IMR-90 (cell line): ENCODE data around the gene ASMTL. TPM values are rescaled to one million over a fixed set of nuclear protein-coding genes. Genes with fewer than 3 reads are reported as not detected.
A peak's percentile ranks its signal among the peaks of the same experiment; 100 is the strongest.

ENCODE experiments used
- ATAC-seq: fragments of 200-7000 bp; cut with Tn5 transposase; 2 replicates; pipeline ENCODE4 v1.9.1; 2020; ENCODE audit warnings: low read depth, mild to moderate bottlenecking, moderate library complexity
- BruUV-seq: library from RNA; stranded (reverse); fragments of 400-500 nt; replicated peaks from 2 replicates; lab custom pipeline; 2021; lab: Mats Ljungman, UMichigan
- CTCF ChIA-PET: fragments of 300-600 bp; formaldehyde crosslinking; extraction: SDS; loops from one replicate; lab custom pipeline; 2021; ENCODE audit warnings: antibody characterized with exemption; lab: Yijun Ruan, JAX
- POLR2A ChIA-PET: fragments of 300-600 bp; sonication (Branson Sonifier 250); formaldehyde crosslinking; loops from one replicate; lab custom pipeline; 2022; ENCODE audit warnings: antibody characterized with exemption; ENCODE audit not compliant: unreplicated experiment; lab: Charles Lee
- DNase-seq: peaks from one replicate; pipeline ENCODE4 v3.0.0; 2013
- H2AFZ ChIP-seq: replicated peaks from 2 replicates; pipeline ENCODE3; 2013; ENCODE audit warnings: low read length, mild to moderate bottlenecking; ENCODE audit not compliant: poor library complexity
- H2AK5ac ChIP-seq: 2 replicates; pipeline ENCODE4 v1.6.1; 2013; ENCODE audit warnings: low read depth, low read length, inconsistent platforms
- H2AK9ac ChIP-seq: replicated peaks from 2 replicates; pipeline ENCODE3; 2013; ENCODE audit warnings: mild to moderate bottlenecking, low read depth, low read length, moderate library complexity; ENCODE audit not compliant: poor library complexity
- H2BK120ac ChIP-seq: 2 replicates; pipeline ENCODE4 v1.6.1; 2013; ENCODE audit warnings: low read depth, low read length, inconsistent platforms
- H2BK15ac ChIP-seq: 3 replicates; pipeline ENCODE4 v1.6.1; 2013; ENCODE audit warnings: low read depth, low read length, inconsistent platforms
- H2BK20ac ChIP-seq: 2 replicates; pipeline ENCODE4 v1.6.1; 2013; ENCODE audit warnings: low read depth, mild to moderate bottlenecking, inconsistent platforms, low read length, moderate library complexity
- H2BK5ac ChIP-seq: 2 replicates; pipeline ENCODE4 v1.6.1; 2013; ENCODE audit warnings: mild to moderate bottlenecking, low read depth, low read length, inconsistent platforms; ENCODE audit not compliant: poor library complexity, severe bottlenecking
- H3K14ac ChIP-seq: replicated peaks from 2 replicates; pipeline ENCODE4 v1.6.1; 2013; ENCODE audit warnings: low read depth, low read length, inconsistent platforms
- H3K18ac ChIP-seq: 2 replicates; pipeline ENCODE4 v1.6.1; 2013; ENCODE audit warnings: low read depth, low read length, control low read depth
- H3K23ac ChIP-seq: 2 replicates; pipeline ENCODE4 v1.6.1; 2013; ENCODE audit warnings: low read depth, low read length, inconsistent platforms
- H3K27ac ChIP-seq: 2 replicates; pipeline ENCODE4 v1.5.1; 2013; ENCODE audit warnings: mild to moderate bottlenecking, control low read depth, low read length; ENCODE audit not compliant: insufficient read depth
- H3K27me3 ChIP-seq: 2 replicates; pipeline ENCODE4 v1.6.1; 2013; ENCODE audit warnings: low read length; ENCODE audit not compliant: control insufficient read depth, insufficient read depth
- H3K36me3 ChIP-seq: 2 replicates; pipeline ENCODE4 v1.6.1; 2013; ENCODE audit warnings: low read length, mixed read lengths; ENCODE audit not compliant: control insufficient read depth, insufficient read depth
- H3K4ac ChIP-seq: 2 replicates; pipeline ENCODE4 v1.6.1; 2013; ENCODE audit warnings: low read depth, low read length, inconsistent platforms
- H3K4me1 ChIP-seq: 2 replicates; pipeline ENCODE4 v1.6.1; 2013; ENCODE audit warnings: low read length, mixed read lengths; ENCODE audit not compliant: control insufficient read depth, insufficient read depth
- H3K4me2 ChIP-seq: 2 replicates; pipeline ENCODE4 v1.6.1; 2013; ENCODE audit warnings: low read depth, mild to moderate bottlenecking, control low read depth, low read length, moderate library complexity
- H3K4me3 ChIP-seq: 2 replicates; pipeline ENCODE4 v1.5.1; 2013; ENCODE audit warnings: low read depth, mild to moderate bottlenecking, control low read depth, low read length, moderate library complexity; ENCODE audit not compliant: insufficient read depth
- H3K56ac ChIP-seq: 2 replicates; pipeline ENCODE4 v1.6.1; 2013; ENCODE audit warnings: low read length, inconsistent platforms; ENCODE audit not compliant: insufficient read depth; ENCODE audit errors: extremely low read depth
- H3K79me1 ChIP-seq, 2 experiments: 2 replicates each; pipeline ENCODE4 v1.6.1; 2013; ENCODE audit warnings: low read length in 2 of 2, inconsistent platforms in 1 of 2, low read depth in 1 of 2
- H3K9ac ChIP-seq: 2 replicates; pipeline ENCODE4 v1.6.1; 2013; ENCODE audit warnings: low read depth, low read length, control low read depth
- H3K9me1 ChIP-seq: 2 replicates; pipeline ENCODE4 v1.6.1; 2013; ENCODE audit warnings: low read length, inconsistent platforms; ENCODE audit not compliant: insufficient read depth
- H3K9me3 ChIP-seq: 2 replicates; pipeline ENCODE4 v1.6.1; 2013; ENCODE audit warnings: low read length; ENCODE audit not compliant: control insufficient read depth, insufficient read depth
- H4K20me1 ChIP-seq: 2 replicates; pipeline ENCODE4 v1.6.1; 2013; ENCODE audit warnings: low read length, inconsistent platforms; ENCODE audit not compliant: insufficient read depth
- H4K5ac ChIP-seq: 2 replicates; pipeline ENCODE4 v1.6.1; 2013; ENCODE audit warnings: mild to moderate bottlenecking, low read depth, low read length, control low read depth
- H4K8ac ChIP-seq, 2 experiments: 2 replicates each; pipeline ENCODE4 v1.6.1; 2013; ENCODE audit warnings: low read depth in 2 of 2, low read length in 2 of 2, control low read depth in 1 of 2, inconsistent platforms in 1 of 2
- H4K91ac ChIP-seq: 2 replicates; pipeline ENCODE4 v1.6.1; 2013; ENCODE audit warnings: low read depth, low read length, inconsistent platforms; ENCODE audit not compliant: insufficient read depth
- CHD1 ChIP-seq: IDR thresholded peaks from 2 replicates; pipeline ENCODE4 v1.6.1; 2012; ENCODE audit warnings: low read depth, low read length, improper control_type of control experiment
- FOS ChIP-seq: fragments of 150-350 bp; IDR thresholded peaks from 2 replicates; pipeline ENCODE4 v1.6.1; 2016; ENCODE audit warnings: low read depth, low read length
- MAFK ChIP-seq: IDR thresholded peaks from 2 replicates; pipeline ENCODE4 v1.6.1; 2012; ENCODE audit warnings: low read depth, low read length, improper control_type of control experiment
- MAZ ChIP-seq: IDR thresholded peaks from 2 replicates; pipeline ENCODE4 v1.6.1; 2012; ENCODE audit warnings: low read depth, mild to moderate bottlenecking, low read length, improper control_type of control experiment, moderate library complexity, borderline replicate concordance
- MXI1 ChIP-seq: IDR thresholded peaks from 2 replicates; pipeline ENCODE4 v1.6.1; 2012; ENCODE audit warnings: low read depth, mild to moderate bottlenecking, low read length, moderate library complexity, borderline replicate concordance
- WGBS, 2 experiments: methylation state at CpG; one replicate each; pipeline versions ENCODE4 v1.1.5 to v1.1.7; 2013; ENCODE audit warnings: missing lambda C conversion rate in 2 of 2; ENCODE audit not compliant: insufficient read length in 1 of 2; ENCODE audit errors: extremely low coverage in 2 of 2; 5-methylcytosine and 5-hydroxymethylcytosine counted together
- dilution Hi-C: fragments of 300-500 bp; cut with HindIII; formaldehyde crosslinking; loops from one replicate; pipeline ENCODE4 v1.14.3; 2018; ENCODE audit warnings: low sequenced_read_pairs; ENCODE audit not compliant: unreplicated experiment
- in situ Hi-C: fragments of 300-500 bp; cut with MboI; formaldehyde crosslinking; loops from 3 replicates; pipeline ENCODE4 v1.14.3; 2019; ENCODE audit warnings: low sequenced_read_pairs, inconsistent platforms, mixed read lengths
- intact Hi-C: fragments of 100-400 bp; cut with micrococcal nuclease; formaldehyde crosslinking; loops from 2 replicates; pipeline ENCODE4 v1.10.0; 2022
- polyA plus RNA-seq, 3 experiments: library from polyadenylated mRNA; depleted of rRNA; stranded (reverse); fragments of >200 nt; gene quantifications; 2 replicates each; pipeline ENCODE4 v1.2.3, GENCODE V29; 2012; ENCODE audit warnings: low replicate concordance in 1 of 3
- total RNA-seq: library from RNA; depleted of rRNA; stranded (reverse); fragments of >200 nt; gene quantifications from 2 replicates; pipeline ENCODE4 v1.2.3, GENCODE V29; 2012
- TF ChIP-seq, protein P1 (sequence below): fragments of 150-350 bp; IDR thresholded peaks from 2 replicates; pipeline ENCODE4 v1.6.1; 2016; ENCODE audit warnings: low read depth, mild to moderate bottlenecking, low read length, moderate library complexity, borderline replicate concordance

Gene ASMTL
- total and polyA plus RNA-seq, 2 of the 4 experiments (the other 2 are of a cell fraction) = 13.4 to 33.4 TPM

DNA sequence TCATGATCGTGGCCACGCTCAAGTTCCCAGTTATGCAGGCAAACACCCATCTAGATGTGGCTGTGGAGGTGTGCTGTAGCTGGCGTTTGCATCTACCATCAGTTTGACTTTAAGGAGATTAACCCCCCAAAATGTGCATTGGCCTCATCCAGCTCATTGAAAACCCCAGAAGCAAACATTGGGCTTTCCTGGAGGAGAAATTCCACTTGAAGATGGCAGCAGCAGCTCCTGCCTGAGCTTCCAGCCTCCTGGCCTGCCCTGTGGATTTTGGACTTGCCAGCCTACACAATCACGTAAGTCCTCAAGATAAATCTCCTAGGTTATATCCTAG, 30.6 kb downstream of the ASMTL start:
- Histone ChIP-seq H4K20me1 (no peaks in the 10 kb centered on the region), H4K91ac (no peak overlapping the region), H3K56ac (no peak overlapping the region), H3K9me1 (no peaks in the 10 kb centered on the region), H2BK20ac (no peak overlapping the region), H3K4me3 (no peak overlapping the region), H3K23ac (no peak overlapping the region), H3K79me1 (no peaks in the 10 kb centered on the region; a peak in 1 of 4 replicates), H2BK15ac (no peak overlapping the region), H3K9me3 (peaks cover 27% of the 10 kb centered on the region), H3K4me1 (no peaks in the 10 kb centered on the region), H4K8ac (no peak overlapping the region), H3K36me3 (peaks cover 62% of the 10 kb centered on the region), H2BK120ac (no peak overlapping the region), H3K4ac (no peak overlapping the region), H3K4me2 (no peak overlapping the region), H2BK5ac (no peak overlapping the region), H2AFZ (no peak overlapping the region), H2AK5ac (no peak overlapping the region), H2AK9ac (peak overlapping the region; percentile 24), H3K14ac (no peak overlapping the region), H4K5ac (no peak overlapping the region), H3K9ac (no peak overlapping the region), H3K27ac (no peak overlapping the region), H3K18ac (no peak overlapping the region), H3K27me3 (no peaks in the 10 kb centered on the region)
- TF ChIP-seq CHD1 (no peak), MXI1 (no peak), MAFK (no peak), MAZ (no peak), FOS (no peak)
- TF ChIP-seq, protein P1, sequence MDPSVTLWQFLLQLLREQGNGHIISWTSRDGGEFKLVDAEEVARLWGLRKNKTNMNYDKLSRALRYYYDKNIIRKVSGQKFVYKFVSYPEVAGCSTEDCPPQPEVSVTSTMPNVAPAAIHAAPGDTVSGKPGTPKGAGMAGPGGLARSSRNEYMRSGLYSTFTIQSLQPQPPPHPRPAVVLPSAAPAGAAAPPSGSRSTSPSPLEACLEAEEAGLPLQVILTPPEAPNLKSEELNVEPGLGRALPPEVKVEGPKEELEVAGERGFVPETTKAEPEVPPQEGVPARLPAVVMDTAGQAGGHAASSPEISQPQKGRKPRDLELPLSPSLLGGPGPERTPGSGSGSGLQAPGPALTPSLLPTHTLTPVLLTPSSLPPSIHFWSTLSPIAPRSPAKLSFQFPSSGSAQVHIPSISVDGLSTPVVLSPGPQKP = no peak
- dilution Hi-C loops (no loop called here), intact Hi-C loops (no loop called here), in situ Hi-C loops (no loop called here)
- ChIA-PET POLR2A (no interaction called here), CTCF (no interaction called here)
- DNase-seq (no peak), ATAC-seq (no peak)
- WGBS, 2 experiments = 100% methylated on average over 1 of the region's 4 CpGs; no CpG with 5 or more reads in 1 of the 2 experiments
- no TSS peak for BruUV-seq
